Measurements from ENCODE around the gene PCDH9.

- TF ChIP-seq EP300 (IDR thresholded peaks at IDR 0.05; ENCODE audit: low read depth) (no peak), CTCF (IDR thresholded peaks at IDR 0.05) (no peak)
Observed at GRCh38 chr13:66663711-66664110, 566.4 kb downstream of the PCDH9 start.
